Dendritic cell treated with granulocyte-macrophage colony-stimulating factor and Interleukin-4, amounts not matched to agents 40 ng/mL and 50 ng/mL, for 4 days (primary cell): ENCODE data around the gene DTX4.

Source experiments
- H3K27ac Mint-ChIP-seq: one replicate; pipeline ENCODE4 v1.8.0; 2022; ENCODE audit warnings: mild to moderate bottlenecking, mixed read lengths
- H3K27me3 Mint-ChIP-seq: one replicate; pipeline ENCODE4 v1.8.0; 2022; ENCODE audit warnings: mild to moderate bottlenecking, mixed read lengths
- H3K36me3 Mint-ChIP-seq: one replicate; pipeline ENCODE4 v1.8.0; 2022; ENCODE audit warnings: low read depth, mixed read lengths
- H3K4me1 Mint-ChIP-seq: one replicate; pipeline ENCODE4 v1.8.0; 2022; ENCODE audit warnings: low read depth, mixed read lengths
- H3K4me3 Mint-ChIP-seq: one replicate; pipeline ENCODE4 v1.8.0; 2022; ENCODE audit warnings: mild to moderate bottlenecking, moderate library complexity, mixed read lengths
- H3K9me3 Mint-ChIP-seq: one replicate; pipeline ENCODE4 v1.8.0; 2022; ENCODE audit warnings: mixed read lengths
- intact Hi-C: fragments of 100-400 bp; cut with micrococcal nuclease; formaldehyde crosslinking; loops from one replicate; pipeline ENCODE4 v1.15.0; 2022

Gene DTX4

GRCh38 chr11:59225017-59225416 lies 53.1 kb downstream of the DTX4 start:
- Mint-ChIP-seq H3K9me3 (no peaks in the 10 kb centered on the region), H3K27me3 (no peaks in the 10 kb centered on the region), H3K27ac (peak overlapping the region; percentile 89), H3K4me3 (peak overlapping the region; percentile 27), H3K36me3 (no peaks in the 10 kb centered on the region), H3K4me1 (peaks cover 63% of the 10 kb centered on the region)
- intact Hi-C loops = no loop called here

DNA sequence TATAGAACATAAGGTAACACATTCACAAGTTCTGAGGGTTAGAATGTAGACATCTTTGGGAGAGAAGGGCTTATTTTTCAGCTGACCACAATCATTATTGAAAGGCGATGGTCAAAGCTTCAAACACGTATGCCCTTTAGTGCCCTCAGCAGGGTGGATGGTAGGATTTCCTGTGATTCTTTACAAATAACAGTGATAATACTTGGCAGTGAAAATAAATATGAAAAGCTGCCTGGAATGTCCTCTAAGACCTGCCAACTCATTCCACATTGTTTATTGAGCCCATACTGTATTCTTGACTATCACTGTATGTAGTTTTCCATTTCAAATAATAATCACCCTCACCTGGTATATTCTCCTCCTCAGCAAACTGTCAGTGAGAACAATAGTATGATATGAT lies 54.5 kb downstream of the DTX4 start:
- peaks cover 50% of the 10 kb centered on the region for H3K4me1 Mint-ChIP-seq
- intact Hi-C loops = no loop called here
- peaks cover 7% of the 10 kb centered on the region for H3K36me3 Mint-ChIP-seq
- H3K27me3 Mint-ChIP-seq = no peaks in the 10 kb centered on the region
- H3K9me3 Mint-ChIP-seq = peaks cover 9% of the 10 kb centered on the region
- H3K27ac Mint-ChIP-seq = no peak overlapping the region
- H3K4me3 Mint-ChIP-seq = no peak overlapping the region

GRCh38 chr11:59240322-59240721 lies 68.4 kb downstream of the DTX4 start:
- Mint-ChIP-seq H3K27me3 (no peaks in the 10 kb centered on the region), H3K4me1 (peaks cover 21% of the 10 kb centered on the region), H3K9me3 (peaks cover 19% of the 10 kb centered on the region), H3K4me3 (no peak overlapping the region), H3K27ac (no peak overlapping the region), H3K36me3 (no peaks in the 10 kb centered on the region)
- intact Hi-C loops = no loop called here

- Mint-ChIP-seq H3K4me1 (peaks cover 31% of the 10 kb centered on the region), H3K27ac (no peak overlapping the region), H3K27me3 (no peaks in the 10 kb centered on the region), H3K9me3 (peaks cover 9% of the 10 kb centered on the region), H3K4me3 (no peak overlapping the region), H3K36me3 (no peaks in the 10 kb centered on the region)
- intact Hi-C loops = no loop called here
Measured at GRCh38 chr11:59243633-59244032, 71.7 kb downstream of the DTX4 start.

- intact Hi-C loops = loop anchor here (5.0 kb wide), 1 partner anchor 35 kb away; the partner anchor contains the start of gene MPEG1
- peaks cover 53% of the 10 kb centered on the region for H3K4me1 Mint-ChIP-seq
- H3K4me3 Mint-ChIP-seq = no peak overlapping the region
- no peaks in the 10 kb centered on the region for H3K36me3 Mint-ChIP-seq
- H3K9me3 Mint-ChIP-seq = no peaks in the 10 kb centered on the region
- H3K27ac Mint-ChIP-seq = peak overlapping the region; percentile 71
- H3K27me3 Mint-ChIP-seq = no peaks in the 10 kb centered on the region
Measured at GRCh38 chr11:59247531-59248227, 75.7 kb downstream of the DTX4 start.

DNA sequence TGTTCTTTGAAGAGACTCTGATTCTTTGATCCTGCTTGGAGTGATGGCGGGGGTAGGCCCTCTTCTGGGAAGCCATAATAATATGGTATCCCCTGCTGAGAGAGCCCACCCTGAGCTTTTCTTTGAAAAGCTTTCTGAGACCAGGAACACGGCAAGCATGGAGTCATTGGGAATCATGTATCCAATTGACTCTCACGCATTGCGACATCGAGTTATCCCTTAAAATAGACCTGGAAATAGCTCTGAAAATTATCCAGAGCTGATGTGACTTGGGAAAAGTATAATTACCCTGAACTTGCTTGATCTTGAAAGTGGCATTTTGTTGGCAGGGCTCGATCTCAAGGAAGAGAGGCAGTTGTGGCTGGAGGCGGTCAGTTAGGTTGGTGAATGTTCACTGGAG lies 77.6 kb downstream of the DTX4 start:
- intact Hi-C loops = loop anchor here (5.0 kb wide), 1 partner anchor 37 kb away; the partner anchor contains the start of gene MPEG1
- Mint-ChIP-seq H3K36me3 (no peaks in the 10 kb centered on the region), H3K9me3 (no peaks in the 10 kb centered on the region), H3K4me1 (peaks cover 58% of the 10 kb centered on the region), H3K27ac (peak overlapping the region; percentile 71), H3K4me3 (no peak overlapping the region), H3K27me3 (no peaks in the 10 kb centered on the region)

GRCh38 chr11:59253001-59253400 lies 81.1 kb downstream of the DTX4 start:
- intact Hi-C loops = no loop called here
- H3K9me3 Mint-ChIP-seq = no peaks in the 10 kb centered on the region
- H3K4me3 Mint-ChIP-seq = no peak overlapping the region
- H3K36me3 Mint-ChIP-seq = no peaks in the 10 kb centered on the region
- H3K27me3 Mint-ChIP-seq = peaks cover 2% of the 10 kb centered on the region
- peak overlapping the region; percentile 86 for H3K27ac Mint-ChIP-seq
- H3K4me1 Mint-ChIP-seq = peaks cover 73% of the 10 kb centered on the region

DNA sequence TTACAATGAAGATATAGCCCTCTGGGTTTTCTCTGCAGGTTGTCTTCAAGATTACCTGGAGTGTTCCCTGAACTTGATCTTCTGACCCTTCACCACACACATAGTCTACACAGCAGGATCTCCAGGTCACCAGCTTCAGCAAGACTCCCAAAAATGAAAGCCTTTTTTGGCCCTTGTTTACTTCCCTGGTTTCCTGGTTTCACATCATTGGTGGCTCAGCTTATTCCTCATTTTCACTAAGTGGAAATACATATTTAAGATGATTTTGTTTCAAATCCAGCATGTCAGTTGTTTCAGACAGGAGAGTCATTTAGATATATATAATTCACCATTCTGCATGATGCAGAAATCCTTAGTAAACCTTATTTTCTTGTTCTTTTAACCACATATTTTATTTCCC lies 82.4 kb downstream of the DTX4 start:
- intact Hi-C loops = loop anchor here (1.0 kb wide), 1 partner anchor 27 kb away; no protein-coding TSS in a partner anchor
- H3K36me3 Mint-ChIP-seq = no peaks in the 10 kb centered on the region
- H3K4me3 Mint-ChIP-seq = no peak overlapping the region
- H3K4me1 Mint-ChIP-seq = peaks cover 61% of the 10 kb centered on the region
- H3K27ac Mint-ChIP-seq = peak overlapping the region; percentile 86
- peaks cover 2% of the 10 kb centered on the region for H3K27me3 Mint-ChIP-seq
- no peaks in the 10 kb centered on the region for H3K9me3 Mint-ChIP-seq

DNA sequence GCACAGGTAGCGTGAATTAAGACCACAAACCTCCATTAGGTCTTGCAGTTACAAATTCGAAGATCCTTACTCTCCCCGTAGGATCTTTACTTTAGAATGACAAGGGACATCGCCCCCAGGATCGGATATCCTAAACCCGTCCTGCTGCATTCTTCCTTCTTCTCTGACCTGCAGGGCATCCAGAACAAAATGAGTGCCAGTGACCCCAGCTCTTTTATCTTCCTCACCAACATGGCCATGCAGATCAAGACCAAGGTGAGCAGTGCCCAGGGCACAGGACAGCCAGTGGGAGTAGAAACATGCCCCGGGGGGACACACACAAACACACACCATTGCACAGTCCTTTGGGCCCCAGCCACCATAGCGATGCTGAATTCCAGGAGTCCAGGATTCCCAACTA lies 83.3 kb downstream of the DTX4 start:
- Mint-ChIP-seq H3K27me3 (peaks cover 2% of the 10 kb centered on the region), H3K4me1 (peaks cover 64% of the 10 kb centered on the region), H3K27ac (peak overlapping the region; percentile 86), H3K9me3 (no peaks in the 10 kb centered on the region), H3K36me3 (no peaks in the 10 kb centered on the region), H3K4me3 (no peak overlapping the region)
- intact Hi-C loops = loop anchor here (5.0 kb wide), 1 partner anchor 33 kb away; no protein-coding TSS in a partner anchor
